Mucosa of descending colon (tissue), 3 donors: ENCODE results near the gene PRKACA. TPM values are rescaled to one million over a fixed set of nuclear protein-coding genes. Genes with fewer than 3 reads are reported as not detected.

ENCODE experiments used
- ATAC-seq: fragments of 200-7000 bp; cut with Tn5 transposase; one replicate; pipeline ENCODE4 v1.9.1; 2020; ENCODE audit warnings: mild to moderate bottlenecking, moderate library complexity
- DNase-seq, 3 donors: peaks; one replicate each; pipeline ENCODE4 v3.0.0-alpha.2; 2020
- H3K36me3 ChIP-seq: fragments of 200-600 bp; one replicate; pipeline ENCODE4 v1.8.0; 2021; ENCODE audit warnings: low read depth, mild to moderate bottlenecking
- H3K4me1 ChIP-seq: fragments of 200-600 bp; one replicate; pipeline ENCODE4 v1.8.0; 2021; ENCODE audit warnings: low read depth, mild to moderate bottlenecking
- H3K4me3 ChIP-seq: fragments of 200-600 bp; one replicate; pipeline ENCODE4 v1.8.0; 2021; ENCODE audit warnings: mild to moderate bottlenecking
- H3K9me3 ChIP-seq: fragments of 200-600 bp; one replicate; pipeline ENCODE4 v1.8.0; 2021; ENCODE audit warnings: mild to moderate bottlenecking
- intact Hi-C, 2 donors: fragments of 100-400 bp; cut with DNase I in 1 of 2; cut with micrococcal nuclease in 1 of 2; formaldehyde crosslinking; loops; one replicate each; pipeline versions ENCODE4 v1.11.0 to v1.11.1; 2022; cut with DNase I, micrococcal nuclease
- total RNA-seq, 3 donors: library from RNA; stranded (reverse); fragmentation: NEBNext Ultra II Directional in 2 of 3; extraction: Animal tissue kit (Norgen Biotek cat#: 25700) in 2 of 3; gene quantifications; one replicate each; pipeline versions ENCODE4 v1.2.1 to v1.2.4, GENCODE V29; 2021 to 2023
- TF ChIP-seq, protein P1 (sequence below): fragments of 200-600 bp; IDR thresholded peaks from one replicate; pipeline ENCODE4 v1.8.0; 2022; ENCODE audit warnings: antibody characterized with exemption, mild to moderate bottlenecking
- donor health status: DM: no; HTN: no; CAD: no; lungs with moderate emphysema.
- donor health status: DM: no; HTN: no; CAD: no.
- donor health status: DM: no; HTN: yes; CAD: no.

Gene PRKACA
- total RNA-seq, 3 donors from 2014 or later, result 75.4 to 100 (median 89.1) TPM

DNA sequence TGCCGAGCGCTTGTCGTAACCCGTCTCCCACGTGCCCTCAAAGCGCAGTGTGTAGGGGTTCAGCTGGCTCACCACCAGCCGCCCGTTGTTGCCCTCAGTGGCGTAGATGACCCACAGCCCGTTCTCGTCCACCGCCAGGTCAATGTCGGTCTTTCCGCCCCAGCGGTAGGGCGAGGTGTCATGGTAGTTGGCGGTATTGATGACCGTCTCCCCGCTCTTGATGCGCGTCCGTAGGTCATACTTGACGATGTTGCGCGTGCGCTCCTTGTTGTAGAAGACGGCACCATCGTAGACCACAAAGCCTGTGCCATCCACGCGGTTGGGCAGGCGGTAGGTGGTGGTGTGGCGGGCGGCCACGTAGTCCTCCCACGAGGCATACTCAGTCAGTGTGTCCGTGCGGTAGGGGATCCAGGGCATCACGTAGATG, 45.3 kb upstream of the PRKACA start:
- Histone ChIP-seq H3K9me3 (no peaks in the 10 kb centered on the region), H3K36me3 (no peaks in the 10 kb centered on the region), H3K4me3 (no peak overlapping the region), H3K4me1 (no peaks in the 10 kb centered on the region)
- intact Hi-C loops, result no loop called here
- TF ChIP-seq, protein P1, sequence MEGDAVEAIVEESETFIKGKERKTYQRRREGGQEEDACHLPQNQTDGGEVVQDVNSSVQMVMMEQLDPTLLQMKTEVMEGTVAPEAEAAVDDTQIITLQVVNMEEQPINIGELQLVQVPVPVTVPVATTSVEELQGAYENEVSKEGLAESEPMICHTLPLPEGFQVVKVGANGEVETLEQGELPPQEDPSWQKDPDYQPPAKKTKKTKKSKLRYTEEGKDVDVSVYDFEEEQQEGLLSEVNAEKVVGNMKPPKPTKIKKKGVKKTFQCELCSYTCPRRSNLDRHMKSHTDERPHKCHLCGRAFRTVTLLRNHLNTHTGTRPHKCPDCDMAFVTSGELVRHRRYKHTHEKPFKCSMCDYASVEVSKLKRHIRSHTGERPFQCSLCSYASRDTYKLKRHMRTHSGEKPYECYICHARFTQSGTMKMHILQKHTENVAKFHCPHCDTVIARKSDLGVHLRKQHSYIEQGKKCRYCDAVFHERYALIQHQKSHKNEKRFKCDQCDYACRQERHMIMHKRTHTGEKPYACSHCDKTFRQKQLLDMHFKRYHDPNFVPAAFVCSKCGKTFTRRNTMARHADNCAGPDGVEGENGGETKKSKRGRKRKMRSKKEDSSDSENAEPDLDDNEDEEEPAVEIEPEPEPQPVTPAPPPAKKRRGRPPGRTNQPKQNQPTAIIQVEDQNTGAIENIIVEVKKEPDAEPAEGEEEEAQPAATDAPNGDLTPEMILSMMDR, result no peak
- DNase-seq (no peak), ATAC-seq (no peak)

DNA sequence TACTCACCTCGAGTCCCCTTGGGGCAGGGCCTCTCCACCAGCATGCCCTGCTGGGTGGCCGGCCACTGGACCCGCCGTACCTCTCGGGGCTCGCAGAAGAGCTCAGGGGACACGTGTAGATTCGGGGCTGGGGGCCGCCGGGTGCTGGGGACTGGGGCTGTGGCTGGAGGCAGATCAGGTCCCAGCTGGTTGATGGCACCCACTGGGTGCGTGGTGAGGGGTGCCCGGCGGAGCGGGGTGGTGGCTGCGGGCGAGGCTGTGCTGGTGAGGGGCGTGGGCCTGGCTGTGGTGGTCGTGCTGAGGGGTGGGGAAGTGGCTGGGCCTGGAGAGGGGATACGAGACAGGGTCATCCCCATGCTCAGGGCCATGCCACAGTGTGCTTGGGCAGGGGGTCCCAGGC, 43.7 kb upstream of the PRKACA start:
- Histone ChIP-seq H3K9me3 (no peaks in the 10 kb centered on the region), H3K4me3 (no peak overlapping the region), H3K36me3 (no peaks in the 10 kb centered on the region), H3K4me1 (no peaks in the 10 kb centered on the region)
- TF ChIP-seq, protein P1, result no peak
- no peak for ATAC-seq
- DNase-seq, result no peak
- intact Hi-C loops, result no loop called here

DNA sequence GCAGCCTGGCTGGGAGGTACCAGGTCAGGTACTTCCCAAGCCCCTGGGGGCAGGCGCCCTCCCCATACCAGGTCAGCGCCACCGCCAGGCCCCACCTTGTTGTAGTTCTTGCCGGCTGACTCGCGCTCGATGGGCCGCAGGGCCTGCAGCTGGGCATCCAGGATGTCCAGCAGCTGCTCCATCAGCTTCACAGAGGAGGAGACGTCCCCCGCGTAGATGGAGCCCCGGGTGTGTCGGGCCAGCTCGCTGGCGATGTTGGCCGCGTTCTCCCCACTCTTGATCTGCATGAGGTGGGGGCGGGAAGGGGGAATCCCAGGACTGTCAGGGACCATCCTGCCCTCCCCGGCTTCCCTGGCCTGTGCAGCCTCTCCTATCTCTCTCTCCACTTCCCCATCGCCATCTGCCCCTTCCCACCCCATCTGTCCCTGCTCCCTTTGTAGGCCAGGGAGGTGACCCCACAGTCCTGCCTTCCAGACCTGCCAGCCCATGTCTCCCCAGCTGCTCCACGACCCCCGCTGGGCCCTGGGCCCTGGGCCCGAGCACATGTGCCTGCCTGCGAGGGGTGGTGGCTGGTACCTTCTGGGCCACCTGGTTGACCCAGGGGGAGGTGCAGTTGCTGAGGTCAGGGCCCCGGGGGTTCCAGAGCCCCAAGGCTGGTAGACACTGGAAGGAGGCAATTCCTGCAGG, 42.6 kb upstream of the PRKACA start:
- TF ChIP-seq, protein P1, result no peak
- Histone ChIP-seq H3K4me3 (no peak overlapping the region), H3K4me1 (no peaks in the 10 kb centered on the region), H3K36me3 (no peaks in the 10 kb centered on the region), H3K9me3 (no peaks in the 10 kb centered on the region)
- DNase-seq (no peak), ATAC-seq (no peak)
- intact Hi-C loops, result no loop called here

GRCh38 chr19:14159059-14159458, 41.5 kb upstream of the PRKACA start:
- ATAC-seq (no peak), DNase-seq (no peak)
- Histone ChIP-seq H3K9me3 (no peaks in the 10 kb centered on the region), H3K36me3 (no peaks in the 10 kb centered on the region), H3K4me1 (no peaks in the 10 kb centered on the region), H3K4me3 (no peak overlapping the region)
- intact Hi-C loops, result no loop called here
- TF ChIP-seq, protein P1, result no peak

DNA sequence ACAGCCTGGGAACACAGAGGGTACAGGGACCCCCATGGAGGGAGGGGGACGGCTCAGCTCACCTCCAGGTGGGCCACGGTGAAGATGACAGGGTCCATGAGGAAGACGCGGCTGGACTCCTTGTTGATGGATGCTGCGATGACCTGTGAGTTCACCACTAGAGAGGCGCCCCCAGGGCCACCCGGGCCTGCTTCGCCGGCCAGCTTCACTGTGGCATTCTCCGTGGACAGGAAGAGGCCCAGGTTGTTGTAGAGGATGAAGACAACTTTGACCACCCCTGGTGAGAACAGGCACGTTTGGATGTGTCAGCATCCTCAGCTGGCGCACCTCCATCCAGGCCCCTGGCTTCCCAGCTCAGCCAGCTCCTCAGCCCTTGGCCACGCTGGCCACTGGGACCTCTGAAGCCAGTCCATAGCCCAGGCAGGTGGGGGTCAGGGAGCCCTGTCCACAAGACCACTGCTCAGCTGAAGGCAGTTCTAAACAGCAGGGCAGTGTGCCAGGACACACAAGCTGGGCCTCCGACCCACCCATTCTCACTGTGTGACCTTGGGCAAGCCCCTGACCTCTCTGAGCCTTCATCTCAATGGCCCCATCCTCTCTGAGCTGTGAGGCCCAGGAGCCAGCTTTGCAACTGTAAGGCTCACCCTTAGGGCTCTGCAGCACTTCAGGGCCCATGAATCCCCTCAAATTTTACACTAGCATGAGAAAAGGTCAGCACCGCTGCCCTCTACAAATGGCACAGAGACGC, 40.9 kb upstream of the PRKACA start:
- TF ChIP-seq, protein P1, result no peak
- DNase-seq (no peak), ATAC-seq (no peak)
- H3K4me3 ChIP-seq, result no peak overlapping the region
- intact Hi-C loops, result no loop called here
- no peaks in the 10 kb centered on the region for H3K4me1 ChIP-seq
- H3K36me3 ChIP-seq, result no peaks in the 10 kb centered on the region
- H3K9me3 ChIP-seq, result no peaks in the 10 kb centered on the region
